ENCODE data around the gene ARHGEF11.

GRCh38 chr1:156914440-156914856 is 131.1 kb downstream of the ARHGEF11 start:
- TF ChIP-seq PYGO2 (tag; IDR thresholded peaks at IDR 0.05) (no peak), TAF1 (IDR thresholded peaks at IDR 0.05; ENCODE audit: control insufficient read depth, extremely low read depth, insufficient read depth, low read length, severe bottlenecking) (no peak), PBX2 (CRISPR knock-in tag; IDR thresholded peaks at IDR 0.05; ENCODE audit: low read depth) (no peak), PBX2 (tag; conservative IDR thresholded peaks at IDR 0.05; ENCODE audit: low read depth) (no peak), ZNF609 (CRISPR knock-in tag; IDR thresholded peaks at IDR 0.05; ENCODE audit: borderline replicate concordance) (no peak), ZNF124 (CRISPR knock-in tag; IDR thresholded peaks at IDR 0.05) (no peak), ZNF277 (CRISPR knock-in tag; IDR thresholded peaks at IDR 0.05; ENCODE audit: borderline replicate concordance) (no peak), PHTF2 (CRISPR knock-in tag; IDR thresholded peaks at IDR 0.05) (no peak), ZNF239 (CRISPR knock-in tag; IDR thresholded peaks at IDR 0.05) (no peak), IRF1 (CRISPR knock-in tag; IDR thresholded peaks at IDR 0.05; ENCODE audit: borderline replicate concordance) (no peak), ZNF707 (CRISPR knock-in tag; conservative IDR thresholded peaks at IDR 0.05) (no peak)

All from K562 (cell line).